Measurements from ENCODE around the gene EHD1. TPM values are rescaled to one million over a fixed set of nuclear protein-coding genes. Genes with fewer than 3 reads are reported as not detected.

EHD1 gene
- total RNA-seq, 4 donors from 2014 or later: 35.2 to 93.9 (median 42.6) TPM

DNA sequence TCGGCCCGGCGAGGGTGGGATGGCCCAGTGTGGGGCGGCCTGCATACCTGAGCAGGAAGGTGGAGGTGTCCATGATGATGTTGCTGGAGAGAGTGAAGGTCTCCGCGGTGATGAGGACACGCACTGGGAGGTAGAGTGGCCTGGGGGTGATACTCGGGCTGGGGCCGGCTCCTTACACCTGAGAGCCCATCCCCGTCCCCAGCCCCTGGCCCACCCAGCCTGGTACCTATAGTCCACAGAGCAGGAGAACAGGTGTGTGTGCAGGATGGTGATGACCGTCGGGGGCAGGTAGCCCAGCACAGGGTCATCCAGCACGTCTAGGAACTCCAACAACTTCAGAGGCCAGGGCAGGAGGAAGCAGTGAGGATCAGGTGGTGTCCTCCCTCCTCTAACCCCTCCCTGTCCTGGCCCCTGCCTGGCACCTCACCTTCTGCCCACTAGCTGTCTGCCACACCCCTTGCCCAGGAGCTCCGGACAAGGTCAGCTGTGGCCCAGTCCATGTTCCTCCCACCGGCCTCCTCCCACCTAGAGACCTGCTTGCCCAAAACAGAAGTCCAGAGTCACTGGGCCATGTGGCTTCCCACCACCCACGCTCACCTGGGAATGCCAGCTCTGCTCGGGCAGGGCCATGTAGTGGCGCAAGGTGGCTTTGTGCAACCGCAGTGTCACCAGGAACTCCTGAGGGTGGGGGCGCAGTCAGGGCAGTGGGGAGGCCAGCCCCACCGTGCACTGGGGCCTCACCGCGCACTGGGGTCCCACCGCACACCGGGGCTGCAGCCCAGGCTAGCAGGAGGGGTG lies 27.3 kb upstream of the EHD1 start:
- H3K4me1 ChIP-seq: no peaks in the 10 kb centered on the region
- H3K9me3 ChIP-seq: no peaks in the 10 kb centered on the region
- H3K27ac ChIP-seq: no peak overlapping the region
- H3K4me3 ChIP-seq: no peak overlapping the region
- 91 to 94% methylated on average over 14 to 25 of the region's 25 CpGs for WGBS, 2 donors
- DNase-seq (ENCODE audit: low spot score in 2 of 2): no peak
- TF ChIP-seq POLR2A (IDR thresholded peaks at IDR 0.05) (no peak), EP300 (IDR thresholded peaks at IDR 0.05) (no peak)
- peaks cover 9 to 100% (median 31%) of the 10 kb centered on the region in 3 donors for H3K36me3 ChIP-seq
- no peaks in the 10 kb centered on the region for H3K27me3 ChIP-seq

DNA sequence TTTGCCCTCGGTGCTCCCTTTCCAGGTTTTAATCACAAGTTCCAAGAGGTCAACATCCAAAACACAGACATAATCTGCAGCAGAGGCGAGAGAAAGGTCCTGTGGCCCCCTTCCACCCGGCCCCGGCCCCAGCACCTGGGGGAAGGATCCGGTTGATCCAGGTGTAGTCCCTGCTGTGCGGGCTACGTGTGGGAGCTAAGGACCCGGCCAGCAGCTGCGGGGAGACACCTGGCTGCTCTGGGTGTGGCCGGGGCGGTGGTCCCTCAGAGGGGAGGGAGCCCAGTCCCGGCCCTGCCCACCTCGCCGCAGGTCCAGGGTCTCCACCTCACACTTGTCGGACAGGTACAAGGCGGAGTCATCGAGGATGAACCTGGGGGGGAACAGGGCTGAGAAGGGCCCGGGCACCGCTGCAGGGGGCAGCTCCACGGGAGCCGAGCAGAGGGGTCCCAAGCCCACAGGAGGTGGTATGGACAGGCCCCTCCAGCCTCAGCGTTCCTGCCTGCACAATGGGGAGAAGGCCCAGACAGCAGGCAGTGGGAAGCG lies 24.9 kb upstream of the EHD1 start:
- TF ChIP-seq EP300 (IDR thresholded peaks at IDR 0.05): no peak
- no peak for TF ChIP-seq POLR2A (IDR thresholded peaks at IDR 0.05)
- no peak for TF ChIP-seq CTCF (IDR thresholded peaks at IDR 0.05)
- Histone ChIP-seq H3K4me1 (no peaks in the 10 kb centered on the region), H3K27me3 (no peaks in the 10 kb centered on the region), H3K9me3 (no peaks in the 10 kb centered on the region), H3K27ac (no peak overlapping the region), H3K36me3 (peaks cover 5 to 100% (median 23%) of the 10 kb centered on the region in 3 donors), H3K4me3 (no peak overlapping the region)
- no peak for DNase-seq (ENCODE audit: low spot score in 2 of 2)
- WGBS, 2 donors: 91 to 92% methylated on average over 22 to 23 of the region's 23 CpGs

- Histone ChIP-seq H3K27ac (no peak overlapping the region), H3K9me3 (no peaks in the 10 kb centered on the region), H3K36me3 (peaks cover 5 to 100% (median 23%) of the 10 kb centered on the region in 3 donors), H3K27me3 (no peaks in the 10 kb centered on the region), H3K4me3 (no peak overlapping the region), H3K4me1 (no peaks in the 10 kb centered on the region)
- TF ChIP-seq POLR2A (IDR thresholded peaks at IDR 0.05) (no peak), EP300 (IDR thresholded peaks at IDR 0.05) (no peak), CTCF (IDR thresholded peaks at IDR 0.05) (no peak)
- DNase-seq (ENCODE audit: low spot score in 2 of 2): no peak
- WGBS, 2 donors: 84 to 89% methylated on average over 23 to 24 of the region's 30 CpGs
Observed at GRCh38 chr11:64902102-64902900, 23.9 kb upstream of the EHD1 start.

GRCh38 chr11:64900774-64901173 lies 22.4 kb upstream of the EHD1 start:
- Histone ChIP-seq H3K4me1 (no peaks in the 10 kb centered on the region), H3K36me3 (peaks cover 2 to 100% (median 20%) of the 10 kb centered on the region in 3 donors), H3K27ac (no peak overlapping the region), H3K9me3 (no peaks in the 10 kb centered on the region), H3K27me3 (no peaks in the 10 kb centered on the region), H3K4me3 (no peak overlapping the region)
- TF ChIP-seq CTCF (IDR thresholded peaks at IDR 0.05) (no peak), POLR2A (IDR thresholded peaks at IDR 0.05) (no peak), EP300 (IDR thresholded peaks at IDR 0.05) (no peak)
- WGBS, 2 donors: 95 to 98% methylated on average over 13 to 17 of the region's 17 CpGs
- no peak for DNase-seq (ENCODE audit: low spot score in 2 of 2)

DNA sequence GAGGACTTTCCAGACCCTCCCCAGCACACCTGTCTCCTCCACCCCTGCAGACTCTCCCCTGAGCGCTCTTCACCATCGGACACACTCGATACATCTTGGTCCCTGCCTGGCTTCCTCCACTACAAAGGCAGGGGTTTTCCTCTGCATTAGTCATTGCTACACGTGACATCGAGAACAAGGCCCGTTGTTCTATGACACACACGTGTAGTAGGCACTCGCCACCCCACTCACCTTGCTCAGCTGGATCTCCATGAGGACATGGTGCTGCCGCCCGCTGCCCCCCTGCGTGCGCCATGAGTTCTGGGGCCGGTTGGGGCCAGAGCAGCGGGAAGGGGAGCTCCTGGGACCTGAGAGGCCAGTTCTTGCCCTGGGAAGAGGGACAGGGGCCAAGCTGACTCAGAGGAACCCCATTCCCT lies 21.9 kb upstream of the EHD1 start:
- Histone ChIP-seq H3K27me3 (no peaks in the 10 kb centered on the region), H3K9me3 (no peaks in the 10 kb centered on the region), H3K27ac (no peak overlapping the region), H3K4me1 (no peaks in the 10 kb centered on the region), H3K4me3 (no peak overlapping the region), H3K36me3 (peaks cover 2 to 100% (median 20%) of the 10 kb centered on the region in 3 donors)
- 80 to 83% methylated on average over 14 of the region's 14 CpGs for WGBS, 2 donors
- TF ChIP-seq POLR2A (IDR thresholded peaks at IDR 0.05): no peak
- no peak for TF ChIP-seq EP300 (IDR thresholded peaks at IDR 0.05)
- TF ChIP-seq CTCF (IDR thresholded peaks at IDR 0.05): no peak
- no peak for DNase-seq (ENCODE audit: low spot score in 2 of 2)
